SK-N-SH (cell line): ENCODE measurements around the gene KRT33A. TPM values are rescaled to one million over a fixed set of nuclear protein-coding genes. Genes with fewer than 3 reads are reported as not detected.

Experiments
- CTCF ChIA-PET: fragments of 300-600, 350-600 bp; formaldehyde crosslinking; extraction: SDS; loops from one replicate; lab custom pipeline; 2021; lab: Yijun Ruan, JAX
- POLR2A ChIA-PET: fragments of 350-600 bp; sonication (Branson Sonifier 250); formaldehyde crosslinking; extraction: SDS; loops from one replicate; lab custom pipeline; 2020; ENCODE audit warnings: antibody characterized with exemption, inconsistent platforms; lab: Yijun Ruan, JAX
- DNase-seq: peaks from one replicate; pipeline ENCODE4 v3.0.0; 2012
- H2AFZ ChIP-seq: fragments of 200-600 bp; sonication (generic); 2 replicates; pipeline ENCODE4 v1.8.1; 2016; ENCODE audit warnings: antibody characterized with exemption, mild to moderate bottlenecking, low read depth
- H3F3A ChIP-seq: fragments of 200-600 bp; sonication (generic); replicated peaks from 2 replicates; pipeline ENCODE3; 2016; ENCODE audit warnings: antibody characterized with exemption, mild to moderate bottlenecking; ENCODE audit not compliant: insufficient read depth
- H3K27ac ChIP-seq, 2 experiments: fragments of 200-500 bp in 1 of 2; fragments of 200-600 bp in 1 of 2; sonication (Bioruptor generic) in 1 of 2; sonication (generic), shearing (Covaris generic) in 1 of 2; 2 replicates each; pipeline versions ENCODE4 v1.5.1 to v1.6.1; 2014 to 2016; ENCODE audit warnings: low read depth in 2 of 2, inconsistent platforms in 1 of 2, low read length in 1 of 2, mild to moderate bottlenecking in 1 of 2, mixed read lengths in 1 of 2
- H3K27me3 ChIP-seq: fragments of 200-600 bp; sonication (generic), shearing (Covaris generic); 2 replicates; pipeline ENCODE4 v1.6.1; 2016; ENCODE audit warnings: mixed run types; ENCODE audit not compliant: insufficient read depth
- H3K36me3 ChIP-seq, 2 experiments: fragments of 200-500 bp in 1 of 2; fragments of 200-600 bp in 1 of 2; sonication (Bioruptor generic) in 1 of 2; sonication (generic) in 1 of 2; replicated peaks in 1 of 2; 2 replicates each; pipeline versions ENCODE3 to v1.5.1; 2014 to 2016; ENCODE audit warnings: low read length in 1 of 2, mild to moderate bottlenecking in 1 of 2; ENCODE audit not compliant: insufficient read depth in 2 of 2, control insufficient read depth in 1 of 2
- H3K4me1 ChIP-seq, 2 experiments: fragments of 200-500 bp in 1 of 2; fragments of 200-600 bp in 1 of 2; sonication (Bioruptor generic) in 1 of 2; sonication (generic), shearing (Covaris generic) in 1 of 2; 2 replicates each; pipeline versions ENCODE4 v1.5.1 to v1.6.1; 2014 to 2016; ENCODE audit warnings: low read depth in 1 of 2, low read length in 1 of 2, mixed run types in 1 of 2; ENCODE audit not compliant: insufficient read depth in 2 of 2, control insufficient read depth in 1 of 2
- H3K4me2 ChIP-seq: fragments of 200-600 bp; sonication (generic), shearing (Covaris generic); 2 replicates; pipeline ENCODE4 v1.6.1; 2017; ENCODE audit warnings: mixed run types
- H3K4me3 ChIP-seq, 2 experiments: fragments of 200-500 bp in 1 of 2; fragments of 200-600 bp in 1 of 2; sonication (Bioruptor generic) in 1 of 2; sonication (generic), shearing (Covaris generic) in 1 of 2; 2 replicates each; pipeline versions ENCODE4 v1.5.1 to v1.8.1; 2014 to 2016; ENCODE audit warnings: low read depth in 2 of 2, inconsistent platforms in 1 of 2, low read length in 1 of 2, mild to moderate bottlenecking in 1 of 2, mixed read lengths in 1 of 2, moderate library complexity in 1 of 2
- H3K79me2 ChIP-seq: fragments of 200-600 bp; sonication (generic); 2 replicates; pipeline ENCODE4 v1.8.1; 2017; ENCODE audit warnings: mild to moderate bottlenecking; ENCODE audit not compliant: insufficient read depth
- H3K9ac ChIP-seq: fragments of 200-600 bp; sonication (generic); 2 replicates; pipeline ENCODE4 v1.6.1; 2017; ENCODE audit warnings: mixed run types
- H3K9me2 ChIP-seq: fragments of 200-600 bp; sonication (generic); 2 replicates; pipeline ENCODE4 v1.6.1; 2017; ENCODE audit warnings: mixed run types
- H3K9me3 ChIP-seq: fragments of 200-600 bp; sonication (generic); 2 replicates; pipeline ENCODE4 v1.6.1; 2017; ENCODE audit warnings: mixed run types, mild to moderate bottlenecking, moderate library complexity
- H4K20me1 ChIP-seq: fragments of 200-600 bp; sonication (generic); 2 replicates; pipeline ENCODE4 v1.6.1; 2017; ENCODE audit warnings: mild to moderate bottlenecking, mixed run types; ENCODE audit not compliant: insufficient read depth
- ELF1 ChIP-seq: IDR thresholded peaks from 2 replicates; pipeline ENCODE4 v1.4.0; 2012
- MXI1 ChIP-seq: IDR thresholded peaks from 2 replicates; pipeline ENCODE4 v1.6.1; 2012; ENCODE audit warnings: mild to moderate bottlenecking, low read depth, low read length, improper control_type of control experiment
- RCOR1 ChIP-seq: fragments of 150-350 bp; IDR thresholded peaks from 2 replicates; pipeline ENCODE4 v1.6.1; 2017; ENCODE audit warnings: antibody characterized with exemption, low read length
- SIN3A ChIP-seq: IDR thresholded peaks from 2 replicates; pipeline ENCODE4 v1.6.1; 2012; ENCODE audit warnings: low read depth, mild to moderate bottlenecking, low read length, moderate library complexity, borderline replicate concordance
- SMC3 ChIP-seq: IDR thresholded peaks from 2 replicates; pipeline ENCODE4 v1.6.1; 2012; ENCODE audit warnings: low read depth, low read length, improper control_type of control experiment
- TAF1 ChIP-seq: IDR thresholded peaks from 2 replicates; pipeline ENCODE4 v1.6.1; 2012; ENCODE audit warnings: low read depth, mild to moderate bottlenecking, low read length, moderate library complexity, borderline replicate concordance
- TEAD4 ChIP-seq: IDR thresholded peaks from 2 replicates; pipeline ENCODE4 v1.4.0; 2012; ENCODE audit warnings: mild to moderate bottlenecking, borderline replicate concordance; ENCODE audit not compliant: insufficient read depth
- WGBS: methylation state at CpG from one replicate; pipeline ENCODE4 v1.1.6; 2017; ENCODE audit warnings: low lambda C conversion rate; 5-methylcytosine and 5-hydroxymethylcytosine counted together
- polyA plus RNA-seq, 3 experiments: library from polyadenylated mRNA; depleted of rRNA; stranded (reverse); fragments of >200 nt; gene quantifications; 2 replicates each; pipeline ENCODE4 v1.2.3, GENCODE V29; 2012
- TF ChIP-seq, protein P1 (sequence below): IDR thresholded peaks from 2 replicates; pipeline ENCODE4 v1.4.0; 2012; ENCODE audit warnings: low read depth, borderline replicate concordance
- TF ChIP-seq, protein P2 (sequence below): IDR thresholded peaks from 2 replicates; pipeline ENCODE4 v1.4.0; 2012; ENCODE audit warnings: low read depth, borderline replicate concordance
- TF ChIP-seq, protein P3 (sequence below): IDR thresholded peaks from 2 replicates; pipeline ENCODE4; 2012

The KRT33A gene
- polyA plus RNA-seq, 1 of the 3 experiments (the other 2 are of a cell fraction) = not detected

DNA sequence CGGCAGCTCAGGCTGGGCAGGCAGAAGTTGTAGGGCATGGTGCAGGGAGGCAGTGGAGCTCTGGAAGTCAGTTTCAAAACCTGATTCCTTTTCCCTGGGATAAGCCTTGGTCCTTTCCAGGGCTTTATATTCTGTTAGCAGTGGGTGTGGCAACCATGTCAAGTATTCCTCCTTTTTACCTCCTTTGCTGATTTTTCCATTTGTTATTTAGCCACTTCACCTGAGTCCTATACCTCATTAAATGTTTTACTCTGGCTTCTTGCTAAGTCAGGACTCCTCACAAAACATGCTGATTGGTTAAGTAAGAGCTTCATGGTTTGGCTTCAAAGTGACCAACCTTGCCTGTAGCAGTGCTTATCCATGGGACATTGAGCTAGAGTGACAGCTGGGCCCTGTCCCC, 19.1 kb upstream of the KRT33A start, which contains the start of gene KRT33B:
KRT33B (minus strand) TSS at position 101 of the 400 bp plus-strand sequence; CDS start at position 38, 63 bp downstream.
- no peaks in the 10 kb centered on the region for H3K9me3 ChIP-seq
- no peaks in the 10 kb centered on the region for H3K27me3 ChIP-seq
- WGBS = 71% methylated on average over 1 of the region's 1 CpG
- POLR2A ChIA-PET = no interaction called here
- H3K9me2 ChIP-seq = no peaks in the 10 kb centered on the region
- H3K36me3 ChIP-seq = no peaks in the 10 kb centered on the region
- peaks cover 8% of the 10 kb centered on the region for H3F3A ChIP-seq
- peaks cover 0 to 15% of the 10 kb centered on the region in 2 experiments; a peak in 1 of 4 replicates for H3K4me1 ChIP-seq
- CTCF ChIA-PET = interaction anchor here (1.0 to 1.3 kb wide), 2 partner anchors 40 to 293 kb away, joined by 3 to 4 read pairs; no protein-coding TSS in a partner anchor
- no peak within 1 kb of the TSS for H3K4me3 ChIP-seq
- DNase-seq = no peak
- H2AFZ ChIP-seq = no peak within 1 kb of the TSS
- H3K9ac ChIP-seq = no peak within 1 kb of the TSS
- no peaks in the 10 kb centered on the region for H4K20me1 ChIP-seq
- no peak within 1 kb of the TSS for H3K4me2 ChIP-seq
- H3K79me2 ChIP-seq = no peaks in the 10 kb centered on the region
- 0 out of 4 replicates have a peak within 1 kb of the TSS, but pooled peaks of 1 of the 2 experiments have one; percentile 36 for H3K27ac ChIP-seq
- TF ChIP-seq, protein P1, sequence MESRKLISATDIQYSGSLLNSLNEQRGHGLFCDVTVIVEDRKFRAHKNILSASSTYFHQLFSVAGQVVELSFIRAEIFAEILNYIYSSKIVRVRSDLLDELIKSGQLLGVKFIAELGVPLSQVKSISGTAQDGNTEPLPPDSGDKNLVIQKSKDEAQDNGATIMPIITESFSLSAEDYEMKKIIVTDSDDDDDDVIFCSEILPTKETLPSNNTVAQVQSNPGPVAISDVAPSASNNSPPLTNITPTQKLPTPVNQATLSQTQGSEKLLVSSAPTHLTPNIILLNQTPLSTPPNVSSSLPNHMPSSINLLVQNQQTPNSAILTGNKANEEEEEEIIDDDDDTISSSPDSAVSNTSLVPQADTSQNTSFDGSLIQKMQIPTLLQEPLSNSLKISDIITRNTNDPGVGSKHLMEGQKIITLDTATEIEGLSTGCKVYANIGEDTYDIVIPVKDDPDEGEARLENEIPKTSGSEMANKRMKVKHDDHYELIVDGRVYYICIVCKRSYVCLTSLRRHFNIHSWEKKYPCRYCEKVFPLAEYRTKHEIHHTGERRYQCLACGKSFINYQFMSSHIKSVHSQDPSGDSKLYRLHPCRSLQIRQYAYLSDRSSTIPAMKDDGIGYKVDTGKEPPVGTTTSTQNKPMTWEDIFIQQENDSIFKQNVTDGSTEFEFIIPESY = no peak
- TF ChIP-seq RCOR1 = no peak
- TF ChIP-seq ELF1 = no peak
- TF ChIP-seq TAF1 = no peak
- no peak for TF ChIP-seq SMC3
- TF ChIP-seq MXI1 = no peak
- TF ChIP-seq, protein P2, sequence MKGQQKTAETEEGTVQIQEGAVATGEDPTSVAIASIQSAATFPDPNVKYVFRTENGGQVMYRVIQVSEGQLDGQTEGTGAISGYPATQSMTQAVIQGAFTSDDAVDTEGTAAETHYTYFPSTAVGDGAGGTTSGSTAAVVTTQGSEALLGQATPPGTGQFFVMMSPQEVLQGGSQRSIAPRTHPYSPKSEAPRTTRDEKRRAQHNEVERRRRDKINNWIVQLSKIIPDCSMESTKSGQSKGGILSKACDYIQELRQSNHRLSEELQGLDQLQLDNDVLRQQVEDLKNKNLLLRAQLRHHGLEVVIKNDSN = no peak
- TF ChIP-seq SIN3A = no peak

DNA sequence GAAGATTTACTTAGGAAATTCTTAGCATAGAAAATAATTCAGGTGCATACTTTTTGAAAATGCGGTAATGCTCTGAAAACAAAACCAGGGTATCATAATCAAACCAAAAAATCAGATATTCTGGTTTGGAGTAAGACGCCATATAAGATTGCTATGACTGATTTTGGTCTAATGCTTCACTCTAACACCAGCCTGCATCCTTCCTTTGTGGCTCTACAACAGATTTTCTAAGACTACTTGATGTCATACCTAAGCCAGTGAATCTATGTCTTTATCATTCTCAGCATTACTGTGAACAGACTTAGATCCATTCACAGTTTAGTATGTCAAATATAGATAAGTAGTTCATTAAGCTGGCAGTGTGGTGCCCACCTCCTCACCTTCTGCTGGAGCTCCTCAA, 18.4 kb upstream of the KRT33A start:
- H2AFZ ChIP-seq = no peak overlapping the region
- no peaks in the 10 kb centered on the region for H4K20me1 ChIP-seq
- no peak for TF ChIP-seq TEAD4
- TF ChIP-seq, protein P3, sequence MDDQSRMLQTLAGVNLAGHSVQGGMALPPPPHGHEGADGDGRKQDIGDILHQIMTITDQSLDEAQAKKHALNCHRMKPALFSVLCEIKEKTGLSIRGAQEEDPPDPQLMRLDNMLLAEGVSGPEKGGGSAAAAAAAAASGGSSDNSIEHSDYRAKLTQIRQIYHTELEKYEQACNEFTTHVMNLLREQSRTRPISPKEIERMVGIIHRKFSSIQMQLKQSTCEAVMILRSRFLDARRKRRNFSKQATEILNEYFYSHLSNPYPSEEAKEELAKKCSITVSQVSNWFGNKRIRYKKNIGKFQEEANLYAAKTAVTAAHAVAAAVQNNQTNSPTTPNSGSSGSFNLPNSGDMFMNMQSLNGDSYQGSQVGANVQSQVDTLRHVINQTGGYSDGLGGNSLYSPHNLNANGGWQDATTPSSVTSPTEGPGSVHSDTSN = no peak
- TF ChIP-seq, all 33 proteins: peak for 0
- Histone ChIP-seq H3K4me2 (no peak overlapping the region), H3F3A (peaks cover 8% of the 10 kb centered on the region), H3K4me1 (peaks cover 0 to 15% of the 10 kb centered on the region in 2 experiments; a peak in 1 of 4 replicates), H3K4me3 (no peak overlapping the region), H3K9me2 (no peaks in the 10 kb centered on the region), H3K9ac (no peak overlapping the region), H3K27ac (no peak overlapping the region), H3K27me3 (no peaks in the 10 kb centered on the region), H3K36me3 (no peaks in the 10 kb centered on the region), H3K9me3 (no peaks in the 10 kb centered on the region), H3K79me2 (no peaks in the 10 kb centered on the region)
- DNase-seq = no peak
- 84% methylated on average over 2 of the region's 2 CpGs for WGBS
- POLR2A ChIA-PET = no interaction called here
- CTCF ChIA-PET = interaction anchor here (1.0 to 1.3 kb wide), 2 partner anchors 40 to 294 kb away, joined by 3 to 4 read pairs; no protein-coding TSS in a partner anchor
